ENCODE results near the gene ARG2.
"Not testable (repeated sequence)": the region's sequence is repeated elsewhere in the genome, so short reads cannot be mapped to it uniquely, and the experiment has no call there.

The ARG2 gene

DNA sequence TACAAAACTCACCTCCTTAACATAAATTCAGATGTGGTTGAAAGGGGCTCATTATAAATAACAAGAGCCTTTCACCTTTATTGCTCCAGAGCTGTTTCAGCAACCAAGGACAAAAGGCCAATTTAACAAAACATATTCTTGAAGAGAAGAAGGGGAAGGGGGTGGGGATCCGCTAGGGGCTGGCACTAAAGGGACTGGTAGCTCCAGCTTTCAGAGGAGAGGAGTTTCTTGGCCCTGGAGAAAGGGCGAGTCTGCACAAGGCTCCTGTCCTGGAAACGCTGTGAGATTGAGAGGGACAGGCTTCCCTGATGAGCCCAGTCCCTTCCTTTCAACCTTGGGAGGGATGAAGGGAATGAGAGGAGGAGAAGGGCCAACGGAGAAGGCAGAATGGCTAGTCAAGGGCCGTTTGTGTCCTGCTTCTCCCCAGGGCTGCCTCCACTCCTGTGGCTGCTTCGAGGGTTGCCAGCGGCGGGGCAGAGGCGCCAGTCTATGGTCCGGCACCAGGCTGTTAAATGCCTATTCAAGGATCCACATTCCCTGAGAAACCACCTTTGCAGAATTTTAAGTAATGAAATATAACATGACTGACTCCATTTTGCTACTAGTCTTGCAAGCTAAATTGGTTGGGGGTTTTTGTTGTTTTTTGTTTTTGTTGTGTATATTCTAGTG, 9.9 kb upstream of the ARG2 start:
- POLR2A ChIA-PET: no interaction called here
- CTCF ChIA-PET: interaction anchor here (1.0 to 8.1 kb wide), 6 partner anchors 10 to 122 kb away, joined by 3 to 59 read pairs (median 18); partner anchors contain the start of gene ARG2
- TF ChIP-seq, protein P1, sequence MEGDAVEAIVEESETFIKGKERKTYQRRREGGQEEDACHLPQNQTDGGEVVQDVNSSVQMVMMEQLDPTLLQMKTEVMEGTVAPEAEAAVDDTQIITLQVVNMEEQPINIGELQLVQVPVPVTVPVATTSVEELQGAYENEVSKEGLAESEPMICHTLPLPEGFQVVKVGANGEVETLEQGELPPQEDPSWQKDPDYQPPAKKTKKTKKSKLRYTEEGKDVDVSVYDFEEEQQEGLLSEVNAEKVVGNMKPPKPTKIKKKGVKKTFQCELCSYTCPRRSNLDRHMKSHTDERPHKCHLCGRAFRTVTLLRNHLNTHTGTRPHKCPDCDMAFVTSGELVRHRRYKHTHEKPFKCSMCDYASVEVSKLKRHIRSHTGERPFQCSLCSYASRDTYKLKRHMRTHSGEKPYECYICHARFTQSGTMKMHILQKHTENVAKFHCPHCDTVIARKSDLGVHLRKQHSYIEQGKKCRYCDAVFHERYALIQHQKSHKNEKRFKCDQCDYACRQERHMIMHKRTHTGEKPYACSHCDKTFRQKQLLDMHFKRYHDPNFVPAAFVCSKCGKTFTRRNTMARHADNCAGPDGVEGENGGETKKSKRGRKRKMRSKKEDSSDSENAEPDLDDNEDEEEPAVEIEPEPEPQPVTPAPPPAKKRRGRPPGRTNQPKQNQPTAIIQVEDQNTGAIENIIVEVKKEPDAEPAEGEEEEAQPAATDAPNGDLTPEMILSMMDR (IDR thresholded peaks at IDR 0.05; ENCODE audit: control extremely low read depth, extremely low read depth, low read depth, missing control alignments): no peak
- DNase-seq (ENCODE audit: extremely low spot score): no peak

DNA sequence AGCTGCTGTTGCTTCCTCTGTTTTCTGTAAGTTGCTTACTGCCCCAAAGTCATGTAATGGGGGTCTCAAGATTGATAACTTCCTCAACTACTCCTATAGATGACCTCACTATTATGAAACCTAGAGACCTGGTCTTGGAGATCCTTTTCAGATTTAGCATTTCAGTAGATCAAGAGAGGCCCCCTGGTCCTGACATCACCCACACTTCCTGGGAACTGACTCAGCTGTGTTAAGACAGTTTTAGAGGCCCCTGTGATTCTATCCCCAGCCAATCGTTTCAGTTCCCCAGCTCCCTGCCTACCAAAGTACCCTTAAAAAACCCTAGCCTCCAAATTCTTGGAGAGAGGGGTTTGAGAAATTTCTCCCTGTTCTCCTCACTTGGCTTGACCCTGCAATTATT, 9.2 kb upstream of the ARG2 start:
- TF ChIP-seq, protein P1 (IDR thresholded peaks at IDR 0.05; ENCODE audit: control extremely low read depth, extremely low read depth, low read depth, missing control alignments): no peak
- ChIA-PET CTCF (interaction anchor here (1.0 to 8.1 kb wide), 5 partner anchors 9 to 123 kb away, joined by 3 to 59 read pairs (median 11); partner anchors contain the start of gene ARG2), POLR2A (no interaction called here)
- DNase-seq (ENCODE audit: extremely low spot score): no peak

DNA sequence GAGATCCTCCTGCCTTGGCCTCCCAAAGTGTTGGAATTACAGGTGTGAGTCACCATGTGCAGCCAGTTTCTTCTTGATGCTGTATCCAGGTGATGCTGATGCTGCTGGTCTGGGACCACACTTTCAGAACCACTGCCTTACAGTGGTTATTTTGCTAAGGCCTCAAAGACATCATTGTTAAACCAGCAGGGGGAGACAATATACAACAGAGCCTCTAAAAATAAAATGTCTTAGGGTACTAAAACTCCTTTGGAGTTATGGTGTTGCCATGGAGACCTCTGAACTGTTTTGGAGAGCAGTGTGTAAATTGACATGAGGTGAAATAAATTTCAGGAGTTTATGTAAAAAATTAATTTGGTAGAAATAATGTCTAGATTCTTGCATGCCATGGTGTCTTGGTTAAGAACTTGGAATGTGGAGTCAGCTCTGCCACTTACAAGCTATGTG, 1.1 kb upstream of the ARG2 start:
- DNase-seq (ENCODE audit: extremely low spot score): peak; percentile 61
- ChIA-PET POLR2A (no interaction called here), CTCF (interaction anchor here (0.6 to 5.0 kb wide), 30 partner anchors 9 to 254 kb away, joined by 3 to 59 read pairs (median 4); partner anchors contain the start of gene PIGH)
- TF ChIP-seq, protein P1 (IDR thresholded peaks at IDR 0.05; ENCODE audit: control extremely low read depth, extremely low read depth, low read depth, missing control alignments): peak; percentile 59

DNA sequence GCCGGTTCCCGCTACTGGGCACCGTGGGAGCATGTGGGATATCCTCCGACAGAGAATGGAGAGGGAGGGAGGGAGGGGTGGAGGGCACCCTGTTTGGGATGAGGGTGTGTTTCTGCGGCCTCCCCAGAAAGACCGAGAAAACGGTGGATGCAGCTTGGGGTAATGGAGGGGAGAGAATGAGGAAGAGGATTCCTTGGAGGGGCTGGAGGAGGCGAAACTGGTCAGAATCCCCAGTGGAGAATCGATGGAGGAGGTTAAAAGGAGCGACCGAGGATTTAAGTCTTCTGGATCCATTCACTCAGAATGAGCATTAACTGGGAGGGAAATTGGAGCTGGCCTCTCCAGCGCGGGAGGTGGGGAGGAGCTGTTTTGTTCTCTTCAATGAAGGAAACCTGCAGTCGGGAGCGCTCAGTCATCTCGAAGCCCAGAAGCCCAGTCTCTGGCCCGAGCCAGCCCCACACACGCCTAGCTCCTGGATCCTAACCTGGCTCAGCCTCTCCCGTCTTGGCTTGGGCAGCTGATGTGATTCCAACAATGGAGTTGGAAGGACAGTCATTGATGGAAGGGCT, 581 bp downstream of the ARG2 start:
- ChIA-PET POLR2A (no interaction called here), CTCF (interaction anchor here (1.0 to 5.0 kb wide), 10 partner anchors 13 to 84 kb away, joined by 3 to 59 read pairs (median 6); partner anchors contain the start of gene PIGH)
- TF ChIP-seq, protein P1 (IDR thresholded peaks at IDR 0.05; ENCODE audit: control extremely low read depth, extremely low read depth, low read depth, missing control alignments): no peak
- DNase-seq (ENCODE audit: extremely low spot score): no peak

DNA sequence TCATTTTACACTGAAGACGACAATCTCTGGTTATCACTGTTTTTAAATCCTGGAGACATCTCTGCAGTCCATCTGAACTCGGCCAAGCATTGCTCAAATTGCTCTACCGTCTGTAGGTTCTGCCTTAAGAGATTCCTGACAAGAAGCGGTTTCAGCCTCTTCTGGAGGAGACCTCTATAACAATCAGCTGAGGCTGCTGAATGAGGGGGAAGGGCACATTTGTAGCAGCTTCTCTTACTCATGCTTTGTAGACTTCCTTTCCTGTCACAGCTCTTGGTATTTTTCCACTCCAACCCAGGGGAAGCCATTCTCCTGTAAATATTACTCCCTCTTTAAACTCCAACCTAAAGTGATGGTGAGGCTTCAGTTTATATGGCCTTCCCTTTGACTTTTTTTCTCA, 3.0 kb downstream of the ARG2 start:
- POLR2A ChIA-PET: no interaction called here
- CTCF ChIA-PET: interaction anchor here (1.0 to 5.0 kb wide), 5 partner anchors 9 to 82 kb away, joined by 3 to 29 read pairs (median 4); partner anchors contain the start of genes PIGH and RDH11
- DNase-seq (ENCODE audit: extremely low spot score): no peak
- TF ChIP-seq, protein P1 (IDR thresholded peaks at IDR 0.05; ENCODE audit: control extremely low read depth, extremely low read depth, low read depth, missing control alignments): no peak

DNA sequence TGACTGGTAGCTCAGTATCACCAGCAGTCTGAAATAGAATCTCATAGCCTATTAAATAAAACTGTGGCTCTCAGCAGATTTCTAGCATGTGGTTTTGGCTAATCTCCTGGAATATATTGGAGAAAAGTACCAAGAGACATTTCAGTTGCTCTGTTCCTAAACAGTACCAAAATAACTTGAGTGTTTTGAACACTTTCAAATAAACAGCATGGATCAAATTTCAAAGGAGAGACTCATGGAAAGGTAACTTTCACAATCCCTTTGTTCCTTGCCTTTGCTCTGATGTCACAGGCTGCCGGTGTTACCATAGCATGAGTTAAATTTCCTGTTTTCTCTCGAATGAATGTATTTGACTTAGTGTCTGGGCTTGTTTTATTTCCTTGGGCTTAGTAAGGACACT, 3.4 kb downstream of the ARG2 start:
- POLR2A ChIA-PET: no interaction called here
- CTCF ChIA-PET: interaction anchor here (1.0 to 5.0 kb wide), 4 partner anchors 23 to 81 kb away, joined by 3 to 29 read pairs (median 4); partner anchors contain the start of genes PIGH and RDH11
- DNase-seq (ENCODE audit: extremely low spot score): no peak
- TF ChIP-seq, protein P1 (IDR thresholded peaks at IDR 0.05; ENCODE audit: control extremely low read depth, extremely low read depth, low read depth, missing control alignments): no peak

DNA sequence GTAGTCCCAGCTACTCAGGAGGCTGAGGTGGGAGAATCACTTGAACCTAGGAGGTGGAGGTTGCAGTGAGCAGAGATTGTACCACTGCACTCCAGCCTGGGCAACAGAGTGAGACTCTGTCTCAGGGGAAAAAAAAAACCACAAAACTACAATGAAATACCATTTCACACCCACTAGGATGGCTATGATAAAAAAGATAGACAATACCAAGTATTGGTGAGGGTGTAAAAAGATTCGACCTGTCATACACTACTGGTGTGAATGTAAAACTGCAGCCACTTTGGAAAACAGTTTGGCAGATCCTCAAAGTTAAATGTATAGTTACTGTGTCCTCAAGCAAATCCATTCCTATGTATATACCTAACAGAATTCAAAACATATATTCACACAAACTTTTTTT, 6.4 kb downstream of the ARG2 start:
- POLR2A ChIA-PET; DNase-seq (ENCODE audit: extremely low spot score); CTCF ChIA-PET: not testable (repeated sequence)

All from GM10248 (cell line).